NOMO-1 treated with DMSO at 0.1 percent for 48 hours (cell line): Measurements from ENCODE around the gene WDR47.
"Not testable (repeated sequence)": the region's sequence is repeated elsewhere in the genome, so short reads cannot be mapped to it uniquely, and the experiment has no call there.

Experiments
- DNase-seq: peaks from one replicate; lab custom pipeline; 2025; ENCODE audit not compliant: unreplicated experiment; lab: John Stamatoyannopoulos, UW

WDR47 gene

DNA sequence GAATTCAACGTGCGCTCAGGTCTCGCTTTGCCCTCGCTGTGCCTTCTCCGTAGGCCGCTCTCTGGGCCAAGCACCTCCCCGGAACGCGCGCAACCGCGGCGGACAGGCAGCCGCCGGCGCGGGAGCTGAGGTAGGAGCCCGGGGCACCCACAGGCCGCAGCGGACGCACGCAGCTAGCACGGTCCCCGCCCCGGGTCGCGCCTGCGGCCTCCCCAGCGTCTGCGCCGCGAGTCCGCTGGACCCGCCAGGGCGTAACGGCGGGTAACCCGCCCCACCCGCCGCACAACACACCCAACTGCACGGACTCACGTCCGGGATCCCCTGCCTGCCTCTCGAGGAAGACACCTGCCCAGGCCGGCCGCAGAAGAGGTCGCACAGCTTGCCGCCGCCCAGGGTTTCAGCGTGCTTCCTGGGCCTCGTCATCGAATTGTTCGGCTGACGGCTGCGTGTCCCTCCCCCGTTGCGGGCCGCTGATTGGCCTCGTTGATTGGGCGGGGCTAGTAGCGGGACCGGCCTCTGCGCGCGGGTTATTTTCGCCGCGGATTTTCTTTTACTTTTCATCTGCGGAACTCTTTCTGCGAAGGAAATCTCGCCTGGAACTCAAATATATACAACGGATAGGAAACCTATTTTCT, 78.7 kb downstream of the WDR47 start, which contains the start of gene CLCC1:
TSS of gene CLCC1 (minus strand) at position 433 of the 635 bp plus-strand sequence. CDS start 13,047 bp downstream, outside the sequence.
- DNase-seq: peak; percentile 92

DNA sequence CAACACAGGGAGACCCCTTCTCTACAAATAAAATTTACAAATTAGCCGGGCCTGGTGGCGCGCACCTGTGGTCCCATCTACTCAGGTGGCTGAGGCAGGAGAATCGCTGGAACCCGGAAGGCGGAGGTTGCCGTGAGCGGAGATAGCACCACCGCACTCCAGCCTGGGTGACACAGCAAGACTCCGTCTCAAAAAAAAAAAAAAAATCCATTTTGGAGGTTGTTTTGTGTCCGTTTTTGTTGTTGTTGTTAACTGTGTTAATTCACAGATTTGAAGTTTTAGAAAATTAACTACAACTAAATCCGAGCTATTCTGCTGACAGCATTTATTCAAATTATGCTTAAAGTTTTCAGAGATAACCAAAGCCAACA, 79.2 kb downstream of the WDR47 start:
- DNase-seq: no peak

DNA sequence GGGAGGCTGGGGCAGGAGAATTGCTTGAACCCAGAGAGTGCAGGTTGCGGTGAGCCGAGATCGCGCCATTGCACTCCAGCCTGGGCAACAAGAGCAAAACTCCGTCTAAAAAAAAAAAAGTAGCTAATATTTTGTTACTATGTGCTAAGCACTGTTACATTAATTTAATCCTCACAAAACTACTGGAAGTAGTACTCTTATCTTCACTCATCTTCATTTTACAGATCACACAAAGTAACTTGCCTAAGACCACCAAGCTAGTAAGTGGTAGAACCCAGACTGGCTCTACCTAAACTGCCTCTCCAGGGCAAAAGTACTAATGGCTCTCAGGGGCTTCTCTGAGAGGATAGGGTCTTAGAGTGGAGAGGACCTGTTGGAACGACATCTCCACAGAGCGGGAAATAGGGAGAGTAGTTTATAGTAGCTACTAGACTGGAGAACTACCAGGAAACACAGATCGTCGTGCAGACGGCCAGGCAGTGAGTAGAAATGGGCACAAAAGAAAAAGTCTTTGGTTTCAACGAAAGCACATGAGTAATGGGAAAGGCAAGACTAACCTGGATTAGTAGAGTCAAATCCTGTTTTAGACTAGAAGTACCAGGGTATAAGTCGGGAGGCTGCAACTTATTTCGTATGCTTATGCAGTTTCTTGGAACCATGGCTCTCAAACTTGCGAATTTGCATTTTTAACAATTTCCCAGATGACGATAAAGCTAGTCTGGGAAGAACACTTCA, 80.0 kb downstream of the WDR47 start:
- no peak for DNase-seq

DNA sequence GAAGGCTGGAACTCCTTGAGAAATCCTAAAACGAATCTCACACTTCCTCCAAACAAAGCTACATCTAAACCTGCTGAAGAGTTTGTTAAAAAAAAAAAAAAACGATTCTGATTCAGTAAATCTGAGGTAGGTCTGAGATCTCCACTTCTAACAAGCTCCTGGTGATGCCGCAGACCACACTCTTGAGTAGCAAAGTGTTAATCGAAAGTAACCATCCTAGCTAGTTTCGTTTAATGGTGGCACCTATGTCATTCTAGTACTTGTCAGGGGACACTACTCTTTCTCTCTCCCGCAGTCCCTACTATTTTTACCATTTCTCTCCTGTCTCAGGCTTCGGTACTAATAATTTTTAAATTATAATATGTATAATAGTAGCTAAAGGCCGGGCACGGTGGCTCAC, 80.7 kb downstream of the WDR47 start:
- no peak for DNase-seq

DNA sequence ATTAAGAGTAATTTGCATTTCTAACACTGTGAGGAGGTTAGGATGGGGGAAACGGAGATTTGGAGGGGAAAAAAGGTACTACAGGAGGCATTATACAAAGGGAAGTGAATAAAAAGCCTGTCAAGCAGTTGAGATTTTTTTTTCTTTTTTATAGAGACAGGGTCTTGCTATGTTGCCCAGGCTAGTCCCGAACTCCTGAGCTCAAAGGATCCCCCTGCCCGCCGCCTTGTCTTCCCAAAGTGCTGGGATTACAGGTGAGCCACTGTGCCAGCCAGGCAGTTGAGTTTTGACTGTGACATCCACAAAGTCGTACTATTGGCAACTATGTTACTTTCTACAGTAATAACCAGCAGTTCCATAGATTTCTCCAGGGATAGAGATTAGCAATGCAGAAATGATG, 81.2 kb downstream of the WDR47 start:
- DNase-seq: no peak

DNA sequence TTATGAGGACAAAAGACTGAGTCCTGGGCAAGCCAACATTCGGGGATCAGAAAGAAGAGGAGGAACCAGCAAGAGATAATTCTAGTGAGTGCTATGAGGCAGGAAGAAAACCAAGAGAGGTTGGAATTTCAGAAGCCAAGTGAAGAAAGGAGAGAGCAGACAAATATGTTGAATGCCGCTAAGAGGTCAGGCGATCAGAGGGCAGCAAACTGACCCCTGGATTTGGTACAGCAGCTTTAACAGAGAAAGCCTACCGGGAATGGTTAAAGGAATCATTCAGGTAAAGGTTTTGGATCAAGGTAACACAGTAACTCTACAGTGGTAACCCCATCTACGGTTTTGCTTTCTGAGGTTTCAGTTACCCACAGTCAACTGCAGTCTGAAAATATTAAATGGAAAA, 84.0 kb downstream of the WDR47 start:
- DNase-seq: no peak

DNA sequence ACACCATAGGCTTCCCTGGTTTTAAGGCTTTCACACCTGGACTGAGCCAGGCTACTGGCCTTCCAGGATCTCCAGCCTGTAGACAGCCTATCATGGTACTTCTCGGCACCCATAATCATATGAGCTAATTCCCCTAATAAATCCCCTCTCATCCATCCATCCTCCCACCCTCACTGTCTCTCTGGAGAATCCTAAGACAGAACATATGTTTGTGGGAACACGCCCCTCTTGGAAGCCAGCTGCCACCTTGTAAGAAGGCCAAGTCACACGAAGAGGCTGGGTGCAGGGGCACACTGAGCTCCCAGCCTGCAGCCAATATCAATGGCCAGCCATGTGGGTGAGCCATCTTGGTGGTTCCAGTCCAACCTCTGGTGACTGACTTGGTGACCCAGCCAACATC, 86.0 kb downstream of the WDR47 start:
- no peak for DNase-seq

DNA sequence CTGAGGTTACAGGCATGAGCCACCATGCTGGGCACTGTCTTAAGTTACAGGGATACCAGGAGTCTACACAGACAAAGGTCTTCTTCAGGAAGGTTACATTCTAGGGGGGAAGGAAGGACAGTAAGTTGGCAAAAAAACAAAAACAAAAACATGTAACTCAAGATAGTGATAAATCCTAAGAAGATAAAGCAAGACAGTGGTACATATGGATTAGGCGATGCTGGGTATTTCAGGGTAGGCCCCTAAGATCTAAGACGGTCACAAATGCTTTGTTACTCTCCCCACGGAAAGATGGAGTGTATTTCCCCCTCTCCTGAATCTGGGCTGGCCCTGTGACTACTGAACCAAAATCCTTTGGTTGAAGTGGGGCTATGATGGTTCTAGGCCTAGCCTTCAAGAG, 86.8 kb downstream of the WDR47 start:
- no peak for DNase-seq

DNA sequence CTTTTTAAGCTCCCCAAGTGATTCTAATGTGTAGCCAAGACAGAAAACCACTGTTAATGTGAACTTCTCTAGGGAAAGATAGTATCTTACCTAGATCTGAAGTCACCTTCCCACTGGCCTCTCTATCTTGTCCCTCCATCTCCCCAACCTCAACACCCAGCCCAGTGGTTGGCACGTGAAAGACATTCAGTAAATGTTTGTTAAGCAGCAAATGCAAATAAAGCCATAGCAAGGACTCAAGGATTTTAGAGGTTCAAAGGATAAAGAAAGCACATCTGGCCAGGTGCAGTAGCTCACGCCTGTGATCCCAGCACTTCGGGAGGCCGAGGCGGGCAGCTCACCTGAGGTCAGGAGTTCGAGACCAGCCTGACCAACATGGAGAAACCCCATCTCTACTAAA, 88.5 kb downstream of the WDR47 start:
- no peak for DNase-seq

DNA sequence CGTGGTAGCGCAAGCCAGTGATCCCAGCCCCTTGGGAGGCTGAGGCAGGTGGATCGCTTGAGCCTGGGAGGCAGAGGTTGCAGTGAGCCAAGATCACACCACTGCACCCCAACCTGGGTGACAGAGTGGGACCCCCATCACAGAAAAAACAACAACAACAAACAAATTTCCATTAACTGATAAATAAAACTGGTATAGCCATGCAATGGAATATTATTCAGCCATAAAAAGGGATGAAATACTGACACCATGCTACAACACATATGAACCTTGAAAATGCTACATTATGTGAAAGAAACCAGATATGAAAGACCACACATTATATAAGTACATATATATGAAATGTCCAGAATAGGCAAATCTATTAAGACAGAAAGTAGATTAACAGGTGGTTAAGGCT, 90.7 kb downstream of the WDR47 start:
- DNase-seq: no peak

DNA sequence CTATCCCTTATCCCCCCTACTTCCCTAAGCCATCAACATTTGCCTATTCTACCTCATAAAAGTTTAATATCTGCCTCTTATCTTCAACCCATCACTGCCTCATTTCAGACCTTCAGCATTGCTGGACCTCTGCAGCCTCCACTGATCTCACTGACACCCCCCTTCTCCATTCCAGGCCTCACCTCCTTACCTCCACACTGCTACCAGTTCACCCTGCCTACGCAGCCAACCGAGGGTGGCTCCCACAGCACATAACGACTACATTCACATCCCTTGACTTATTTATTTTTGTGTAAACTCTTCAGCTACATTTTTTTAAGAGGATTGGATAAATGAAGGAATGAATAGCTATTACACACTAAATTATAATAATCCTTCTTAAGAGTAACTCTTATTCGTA, 92.9 kb downstream of the WDR47 start:
- DNase-seq: no peak

DNA sequence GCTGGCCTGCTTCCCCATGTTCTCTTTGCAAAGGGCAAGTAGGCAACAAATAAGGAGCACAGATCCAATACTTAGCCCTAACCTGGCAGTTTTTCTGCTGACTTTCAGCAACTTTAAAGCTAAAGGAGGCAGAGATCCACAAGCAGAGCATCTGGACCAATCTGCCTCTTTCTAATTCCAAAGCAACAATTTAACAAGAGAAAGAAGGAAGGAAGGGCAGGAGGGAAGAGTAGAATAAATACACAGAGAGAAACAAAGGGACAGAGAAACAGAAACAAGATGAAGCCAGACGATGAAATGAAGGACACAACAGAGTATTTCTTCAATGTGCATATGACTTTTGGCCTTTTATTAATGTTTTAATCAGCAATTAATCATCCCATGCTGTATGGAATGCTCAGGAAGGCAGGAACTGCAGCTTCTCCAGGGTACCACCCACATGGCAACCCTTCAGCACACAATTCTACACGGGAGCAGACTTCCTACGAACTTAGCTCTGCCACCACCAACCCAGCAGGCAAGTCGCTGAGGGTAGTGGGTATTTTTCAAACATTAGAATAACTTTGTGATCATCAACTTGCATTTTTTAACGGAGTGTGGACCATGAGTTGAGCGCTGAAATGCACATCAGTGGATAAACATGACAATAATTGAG, 93.9 kb downstream of the WDR47 start:
- DNase-seq: no peak

DNA sequence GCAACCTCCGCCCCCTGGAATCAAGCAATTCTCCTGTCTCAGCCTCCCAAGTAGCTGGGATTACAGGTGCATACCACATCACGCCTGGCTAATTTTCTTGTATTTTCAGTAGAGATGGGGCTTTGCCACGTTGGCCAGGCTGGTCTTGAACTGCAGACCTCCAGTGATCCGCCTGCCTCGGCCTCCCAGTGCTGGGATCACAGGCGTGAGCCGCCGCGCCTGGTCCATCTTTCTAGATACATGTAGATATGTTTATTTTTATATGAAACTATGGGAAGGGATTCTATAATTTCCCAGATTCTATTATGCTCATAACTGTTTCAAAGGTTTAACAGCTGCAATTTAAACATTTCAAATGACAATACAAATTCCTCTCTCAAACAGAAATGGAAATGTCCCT, 105.7 kb downstream of the WDR47 start:
- no peak for DNase-seq

DNA sequence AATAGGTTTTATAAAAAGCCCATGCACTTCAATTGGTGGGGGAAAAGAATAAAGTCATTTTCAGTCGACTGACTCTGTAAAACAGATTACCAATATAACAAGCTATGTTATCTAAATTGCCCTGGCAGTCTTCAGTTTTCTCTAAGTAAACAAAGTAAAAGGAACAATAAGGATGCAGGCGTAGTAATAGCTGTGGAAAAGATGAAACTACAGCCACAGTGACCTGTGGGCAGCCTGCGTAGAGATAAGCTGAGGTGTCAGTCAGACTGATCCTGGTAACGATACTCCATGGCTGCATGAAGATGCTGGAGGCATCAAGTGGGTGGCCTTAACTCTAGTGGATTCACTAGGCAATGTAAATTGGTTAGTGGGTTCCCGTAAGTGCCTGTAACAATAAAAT, 108.0 kb downstream of the WDR47 start:
- DNase-seq: no peak

DNA sequence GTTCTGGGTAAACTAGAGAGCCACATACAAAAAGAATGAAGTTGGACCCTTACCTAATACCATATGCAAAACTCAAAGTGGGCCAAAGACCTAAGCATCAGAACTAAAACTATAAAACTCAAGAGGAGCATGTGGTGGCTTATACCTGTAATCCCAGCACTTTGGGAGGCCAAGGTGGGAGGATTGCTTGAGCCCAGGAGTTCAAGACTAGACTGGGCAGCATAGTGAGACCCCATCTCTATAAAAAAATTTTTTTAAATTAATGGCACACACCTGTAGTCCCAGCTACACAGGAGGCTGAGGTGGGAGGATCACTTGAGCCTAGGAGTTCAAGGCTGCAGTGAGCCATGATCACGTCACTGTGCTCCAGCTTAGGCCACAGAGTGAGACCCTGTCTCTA, 114.3 kb downstream of the WDR47 start:
- DNase-seq: not testable (repeated sequence)

DNA sequence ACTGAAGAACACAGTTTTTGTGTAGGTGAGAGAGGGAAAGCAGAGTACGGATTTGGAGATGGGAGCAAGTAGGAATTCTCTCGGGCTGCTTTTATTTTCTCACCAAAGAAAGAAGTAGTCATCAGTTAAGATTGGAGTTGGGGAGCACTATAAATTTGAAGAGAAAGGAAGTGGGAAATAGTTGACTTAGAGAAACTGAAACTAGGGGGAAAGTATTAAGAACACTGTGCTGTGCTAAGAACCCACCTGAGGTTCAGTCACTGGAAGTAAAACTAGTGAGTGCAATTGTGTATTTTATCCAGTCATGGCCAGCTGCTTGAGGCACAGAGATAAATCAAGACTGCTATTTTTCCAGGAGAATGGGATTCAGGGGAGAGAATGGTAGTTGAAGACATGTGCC, 116.0 kb downstream of the WDR47 start:
- DNase-seq: no peak
